Measurements from ENCODE around the gene NDUFS2. TPM values are rescaled to one million over a fixed set of nuclear protein-coding genes. Genes with fewer than 3 reads are reported as not detected.

NDUFS2 gene
- total RNA-seq, 1 experiment from 2014 or later: 94.9 TPM

- CTCF ChIA-PET: no interaction called here
- POLR2A ChIA-PET: no interaction called here
Measured at GRCh38 chr1:161214369-161214768, 12.2 kb downstream of the NDUFS2 start.

GRCh38 chr1:161215076-161215475 lies 12.9 kb downstream of the NDUFS2 start, which contains the start of gene FCER1G:
Gene FCER1G (plus strand): TSS chr1:161215295. CDS start chr1:161215322, 27 bp downstream.
- Histone ChIP-seq H3K27ac (ENCODE audit: low read length) (no peak within 1 kb of the TSS), H3K4me3 (ENCODE audit: low read depth in 2 of 2, low read length in 2 of 2) (no peak within 1 kb of the TSS), H3K36me3 (ENCODE audit: control insufficient read depth, insufficient read depth, low read length) (peaks cover 14% of the 10 kb centered on the region), H3K9me3 (ENCODE audit: control insufficient read depth, insufficient read depth, low read depth, low read length) (no peaks in the 10 kb centered on the region), H3K27me3 (ENCODE audit: control insufficient read depth, insufficient read depth, low read length) (no peaks in the 10 kb centered on the region), H3K4me1 (ENCODE audit: control insufficient read depth, insufficient read depth, low read length) (no peaks in the 10 kb centered on the region)
- ATAC-seq (no peak), DNase-seq (ENCODE audit: low read depth, low spot score) (no peak)
- no peak for TF ChIP-seq TCF7L2 (IDR thresholded peaks at IDR 0.05; ENCODE audit: low read depth, low read length)
- TF ChIP-seq SIN3A (IDR thresholded peaks at IDR 0.05; ENCODE audit: borderline replicate concordance, insufficient read depth, low read depth, low read length): no peak
- TF ChIP-seq POLR2AphosphoS5 (IDR thresholded peaks at IDR 0.05; ENCODE audit: low read depth, low read length): peak; percentile 53; the same call in 1 of the 2 replicates
- in situ Hi-C loops (cut with HindIII; ENCODE audit: low pct_unique_long_range_greater_than_20kb, low sequenced_read_pairs) (loop anchor here (25.0 kb wide), 1 partner anchor 172 kb away; no protein-coding TSS in a partner anchor), intact Hi-C loops (cut with micrococcal nuclease; ENCODE audit: unreplicated experiment) (no loop called here)
- no TSS peak for BruUV-seq (replicated peaks)
- ChIA-PET CTCF (interaction anchor here (0.5 kb wide), 1 partner anchor 193 kb away, joined by 3 read pairs; no protein-coding TSS in a partner anchor), POLR2A (no interaction called here)

More at GRCh38 chr1:161214369-161214768, 12.2 kb downstream of the NDUFS2 start:
- H3K27ac ChIP-seq (ENCODE audit: low read length): no peak overlapping the region
- H3K9me3 ChIP-seq (ENCODE audit: control insufficient read depth, insufficient read depth, low read depth, low read length): no peaks in the 10 kb centered on the region
- no peaks in the 10 kb centered on the region for H3K4me1 ChIP-seq (ENCODE audit: control insufficient read depth, insufficient read depth, low read length)
- ATAC-seq: no peak
- no peak overlapping the region for H3K4me3 ChIP-seq (ENCODE audit: low read depth in 2 of 2, low read length in 2 of 2)
- peaks cover 20% of the 10 kb centered on the region for H3K36me3 ChIP-seq (ENCODE audit: control insufficient read depth, insufficient read depth, low read length)
- intact Hi-C loops (cut with micrococcal nuclease; ENCODE audit: unreplicated experiment) (no loop called here), in situ Hi-C loops (cut with HindIII; ENCODE audit: low pct_unique_long_range_greater_than_20kb, low sequenced_read_pairs) (loop anchor here (25.0 kb wide), 1 partner anchor 173 kb away; no protein-coding TSS in a partner anchor)
- DNase-seq (ENCODE audit: low read depth, low spot score): no peak
- no TSS peak for BruUV-seq (replicated peaks)
- no peak for TF ChIP-seq POLR2AphosphoS5 (IDR thresholded peaks at IDR 0.05; ENCODE audit: low read depth, low read length)
- no peaks in the 10 kb centered on the region for H3K27me3 ChIP-seq (ENCODE audit: control insufficient read depth, insufficient read depth, low read length)

DNA sequence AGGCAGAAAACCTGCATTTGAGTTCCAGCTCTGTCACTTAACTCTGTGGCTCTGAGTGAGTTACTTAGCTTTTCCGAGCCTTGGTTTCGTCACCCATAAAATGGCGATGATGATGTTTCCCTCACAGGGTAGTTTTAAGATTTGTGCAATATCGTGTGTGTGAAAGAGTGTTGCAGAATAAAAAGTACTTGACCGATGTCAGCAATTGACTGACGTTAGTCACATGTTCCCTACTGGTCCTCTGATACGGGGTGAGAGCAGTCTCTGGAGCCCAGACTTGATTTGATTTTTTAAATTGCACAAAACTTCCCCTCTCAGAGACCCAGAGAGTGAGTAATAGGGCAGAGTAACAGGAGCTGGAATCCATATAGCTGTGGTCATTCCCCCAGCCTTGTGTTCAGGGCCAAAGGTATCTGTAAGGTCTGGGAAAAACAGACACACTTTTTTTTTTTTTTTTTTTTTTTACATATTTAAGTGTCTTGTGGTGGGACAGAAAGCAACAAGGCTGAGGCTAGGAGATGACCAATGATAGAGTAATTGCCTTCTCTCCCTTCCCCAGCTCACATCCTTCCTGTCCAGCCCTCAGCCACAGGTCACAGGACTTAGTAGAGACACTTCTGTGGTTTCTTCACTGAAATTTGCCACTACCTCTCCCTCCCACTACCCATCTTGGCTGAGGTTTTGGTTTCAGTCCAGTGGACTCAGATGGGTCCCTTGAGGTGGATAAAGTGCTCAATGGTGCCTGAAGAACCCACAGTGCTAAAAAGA lies 15.0 kb downstream of the NDUFS2 start:
- peaks cover 8% of the 10 kb centered on the region; the same call in 1 of the 2 replicates for H3K36me3 ChIP-seq (ENCODE audit: control insufficient read depth, insufficient read depth, low read length)
- in situ Hi-C loops (cut with HindIII; ENCODE audit: low pct_unique_long_range_greater_than_20kb, low sequenced_read_pairs) (loop anchor here (25.0 kb wide), 1 partner anchor 170 kb away; no protein-coding TSS in a partner anchor), intact Hi-C loops (cut with micrococcal nuclease; ENCODE audit: unreplicated experiment) (no loop called here)
- H3K4me1 ChIP-seq (ENCODE audit: control insufficient read depth, insufficient read depth, low read length): no peaks in the 10 kb centered on the region
- H3K4me3 ChIP-seq (ENCODE audit: low read depth in 2 of 2, low read length in 2 of 2): no peak overlapping the region
- no peaks in the 10 kb centered on the region for H3K9me3 ChIP-seq (ENCODE audit: control insufficient read depth, insufficient read depth, low read depth, low read length)
- H3K27ac ChIP-seq (ENCODE audit: low read length): no peak overlapping the region
- TF ChIP-seq, protein P1, sequence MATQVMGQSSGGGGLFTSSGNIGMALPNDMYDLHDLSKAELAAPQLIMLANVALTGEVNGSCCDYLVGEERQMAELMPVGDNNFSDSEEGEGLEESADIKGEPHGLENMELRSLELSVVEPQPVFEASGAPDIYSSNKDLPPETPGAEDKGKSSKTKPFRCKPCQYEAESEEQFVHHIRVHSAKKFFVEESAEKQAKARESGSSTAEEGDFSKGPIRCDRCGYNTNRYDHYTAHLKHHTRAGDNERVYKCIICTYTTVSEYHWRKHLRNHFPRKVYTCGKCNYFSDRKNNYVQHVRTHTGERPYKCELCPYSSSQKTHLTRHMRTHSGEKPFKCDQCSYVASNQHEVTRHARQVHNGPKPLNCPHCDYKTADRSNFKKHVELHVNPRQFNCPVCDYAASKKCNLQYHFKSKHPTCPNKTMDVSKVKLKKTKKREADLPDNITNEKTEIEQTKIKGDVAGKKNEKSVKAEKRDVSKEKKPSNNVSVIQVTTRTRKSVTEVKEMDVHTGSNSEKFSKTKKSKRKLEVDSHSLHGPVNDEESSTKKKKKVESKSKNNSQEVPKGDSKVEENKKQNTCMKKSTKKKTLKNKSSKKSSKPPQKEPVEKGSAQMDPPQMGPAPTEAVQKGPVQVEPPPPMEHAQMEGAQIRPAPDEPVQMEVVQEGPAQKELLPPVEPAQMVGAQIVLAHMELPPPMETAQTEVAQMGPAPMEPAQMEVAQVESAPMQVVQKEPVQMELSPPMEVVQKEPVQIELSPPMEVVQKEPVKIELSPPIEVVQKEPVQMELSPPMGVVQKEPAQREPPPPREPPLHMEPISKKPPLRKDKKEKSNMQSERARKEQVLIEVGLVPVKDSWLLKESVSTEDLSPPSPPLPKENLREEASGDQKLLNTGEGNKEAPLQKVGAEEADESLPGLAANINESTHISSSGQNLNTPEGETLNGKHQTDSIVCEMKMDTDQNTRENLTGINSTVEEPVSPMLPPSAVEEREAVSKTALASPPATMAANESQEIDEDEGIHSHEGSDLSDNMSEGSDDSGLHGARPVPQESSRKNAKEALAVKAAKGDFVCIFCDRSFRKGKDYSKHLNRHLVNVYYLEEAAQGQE (IDR thresholded peaks at IDR 0.05; ENCODE audit: insufficient read depth in 1 of 2, low read depth in 2 of 2, low read length in 1 of 2): no peak
- TF ChIP-seq CTCF (IDR thresholded peaks at IDR 0.05): no peak
- no peak for TF ChIP-seq SIN3A (IDR thresholded peaks at IDR 0.05; ENCODE audit: borderline replicate concordance, insufficient read depth, low read depth, low read length)
- TF ChIP-seq POLR2AphosphoS5 (IDR thresholded peaks at IDR 0.05; ENCODE audit: low read depth, low read length): no peak
- TF ChIP-seq TCF7L2 (IDR thresholded peaks at IDR 0.05; ENCODE audit: low read depth, low read length): no peak
- H3K27me3 ChIP-seq (ENCODE audit: control insufficient read depth, insufficient read depth, low read length): no peaks in the 10 kb centered on the region
- no peak for ATAC-seq
- ChIA-PET POLR2A (no interaction called here), CTCF (no interaction called here)
- DNase-seq (ENCODE audit: low read depth, low spot score): no peak
- no TSS peak for BruUV-seq (replicated peaks)
